ENCODE measurements around the gene ING4. TPM values are rescaled to one million over a fixed set of nuclear protein-coding genes. Genes with fewer than 3 reads are reported as not detected.

The ING4 gene
- total and polyA plus RNA-seq, 4 donors: 13.9 to 18.1 (median 15.2) TPM

DNA sequence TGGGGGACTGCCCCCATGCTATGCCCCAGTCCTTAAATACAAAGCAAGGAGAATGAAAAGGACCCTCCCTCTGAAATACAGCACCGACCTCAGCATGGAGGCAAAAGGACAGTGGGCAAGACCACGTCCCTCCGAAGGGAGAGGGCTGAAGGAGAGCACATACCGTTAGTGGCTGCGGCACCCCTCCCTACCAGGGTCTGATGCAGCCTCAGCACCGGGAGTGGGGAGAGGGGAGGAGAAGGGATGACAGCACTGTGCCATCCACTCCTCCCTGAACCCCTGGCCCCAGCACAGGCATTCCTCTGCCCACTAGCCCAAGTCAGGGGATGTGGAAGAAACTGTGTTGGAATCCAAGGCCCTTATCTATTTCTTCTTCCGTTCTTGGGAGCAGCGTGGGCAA lies 12.1 kb downstream of the ING4 start:
- no peak overlapping the region for H3K4me3 ChIP-seq (ENCODE audit: low read depth in 1 of 3, low read length in 3 of 3)
- peaks cover 0 to 15% (median 4%) of the 10 kb centered on the region in 4 donors for H3K4me1 ChIP-seq (ENCODE audit: control insufficient read depth in 4 of 4, insufficient read depth in 4 of 4, low read length in 3 of 4)
- WGBS: 92% methylated on average over 8 of the region's 8 CpGs
- no peak for DNase-seq (ENCODE audit: low spot score)
- TF ChIP-seq, protein P1, sequence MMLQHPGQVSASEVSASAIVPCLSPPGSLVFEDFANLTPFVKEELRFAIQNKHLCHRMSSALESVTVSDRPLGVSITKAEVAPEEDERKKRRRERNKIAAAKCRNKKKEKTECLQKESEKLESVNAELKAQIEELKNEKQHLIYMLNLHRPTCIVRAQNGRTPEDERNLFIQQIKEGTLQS (IDR thresholded peaks at IDR 0.05): no peak
- TF ChIP-seq HNF4G (IDR thresholded peaks at IDR 0.05) (no peak), FOXA2 (IDR thresholded peaks at IDR 0.05) (no peak), SP1 (IDR thresholded peaks at IDR 0.05) (no peak), RAD21 (IDR thresholded peaks at IDR 0.05) (no peak), JUND (IDR thresholded peaks at IDR 0.05) (no peak)
- H3K27me3 ChIP-seq (ENCODE audit: control insufficient read depth in 4 of 4, insufficient read depth in 4 of 4, low read length in 3 of 4): no peaks in the 10 kb centered on the region
- no peak overlapping the region for H3K27ac ChIP-seq (ENCODE audit: low read depth in 1 of 2, low read length in 2 of 2)
- H3K9me3 ChIP-seq (ENCODE audit: control insufficient read depth in 4 of 4, low read length in 3 of 4): no peaks in the 10 kb centered on the region
- no peak overlapping the region for H3K9ac ChIP-seq (ENCODE audit: low read depth in 1 of 2, low read length in 2 of 2)
- peaks cover 1 to 41% (median 32%) of the 10 kb centered on the region in 4 donors for H3K36me3 ChIP-seq (ENCODE audit: control insufficient read depth in 4 of 4, insufficient read depth in 3 of 4, low read depth in 1 of 4, low read length in 3 of 4)

DNA sequence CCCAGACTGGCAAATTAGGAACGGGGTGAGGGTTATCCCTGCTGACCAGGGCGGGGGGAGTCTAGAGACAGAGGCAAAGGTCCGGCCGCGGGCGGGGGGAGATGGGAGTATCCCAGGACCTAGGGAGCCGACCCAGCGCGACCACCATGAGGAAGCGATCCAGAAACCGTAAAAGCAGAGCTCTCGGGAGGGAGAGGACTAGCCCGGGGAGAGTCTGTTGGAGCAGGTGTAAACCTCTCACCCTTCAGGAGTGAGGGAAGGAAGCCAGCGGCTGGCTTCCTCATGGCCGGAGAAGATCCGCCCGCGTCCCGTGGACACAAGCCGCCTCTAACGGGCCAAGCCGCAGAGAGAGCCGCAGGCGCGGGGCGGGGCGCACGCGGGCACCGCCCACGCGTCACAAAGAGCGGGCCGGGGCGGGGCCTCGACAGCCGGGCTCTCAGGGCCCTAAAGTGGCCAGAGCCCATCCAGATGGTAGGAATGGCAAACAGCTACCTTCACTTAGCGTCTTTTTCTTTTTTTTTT lies 15.8 kb downstream of the ING4 start, which contains the start of gene ACRBP:
ACRBP (minus strand) TSS at position 350 of the 522 bp plus-strand sequence; CDS start at position 284, 66 bp downstream.
- DNase-seq (ENCODE audit: low spot score): peak; percentile 79
- TF ChIP-seq HNF4A (conservative IDR thresholded peaks at IDR 0.05) (no peak), FOXA2 (IDR thresholded peaks at IDR 0.05) (no peak), GABPA (IDR thresholded peaks at IDR 0.05 in 1 of 2, conservative IDR thresholded peaks at IDR 0.05 in 1 of 2) (no peak), RAD21 (IDR thresholded peaks at IDR 0.05) (peak in 1 of 2 donors; percentile 6)
- TF ChIP-seq, protein P1 (IDR thresholded peaks at IDR 0.05): no peak
- TF ChIP-seq, protein P2, sequence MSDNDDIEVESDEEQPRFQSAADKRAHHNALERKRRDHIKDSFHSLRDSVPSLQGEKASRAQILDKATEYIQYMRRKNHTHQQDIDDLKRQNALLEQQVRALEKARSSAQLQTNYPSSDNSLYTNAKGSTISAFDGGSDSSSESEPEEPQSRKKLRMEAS (IDR thresholded peaks at IDR 0.05): no peak
- WGBS: 13% methylated on average over 38 of the region's 38 CpGs
- peak within 1 kb of the TSS; percentile 59 to 67 for H3K9ac ChIP-seq (ENCODE audit: low read depth in 1 of 2, low read length in 2 of 2)
- no peaks in the 10 kb centered on the region for H3K27me3 ChIP-seq (ENCODE audit: control insufficient read depth in 4 of 4, insufficient read depth in 4 of 4, low read length in 3 of 4)
- H3K9me3 ChIP-seq (ENCODE audit: control insufficient read depth in 4 of 4, low read length in 3 of 4): peaks cover 6 to 22% (median 9%) of the 10 kb centered on the region in 4 donors
- peak within 1 kb of the TSS in 1 of 2 donors; percentile 46 for H3K27ac ChIP-seq (ENCODE audit: low read depth in 1 of 2, low read length in 2 of 2)
- peak within 1 kb of the TSS; percentile 18 to 64 (median 45) for H3K4me3 ChIP-seq (ENCODE audit: low read depth in 1 of 3, low read length in 3 of 3)
- H3K4me1 ChIP-seq (ENCODE audit: control insufficient read depth in 4 of 4, insufficient read depth in 4 of 4, low read length in 3 of 4): peaks cover 0 to 4% (median 0%) of the 10 kb centered on the region in 4 donors
- H3K36me3 ChIP-seq (ENCODE audit: control insufficient read depth in 4 of 4, insufficient read depth in 3 of 4, low read depth in 1 of 4, low read length in 3 of 4): peaks cover 0 to 26% (median 15%) of the 10 kb centered on the region in 4 donors

DNA sequence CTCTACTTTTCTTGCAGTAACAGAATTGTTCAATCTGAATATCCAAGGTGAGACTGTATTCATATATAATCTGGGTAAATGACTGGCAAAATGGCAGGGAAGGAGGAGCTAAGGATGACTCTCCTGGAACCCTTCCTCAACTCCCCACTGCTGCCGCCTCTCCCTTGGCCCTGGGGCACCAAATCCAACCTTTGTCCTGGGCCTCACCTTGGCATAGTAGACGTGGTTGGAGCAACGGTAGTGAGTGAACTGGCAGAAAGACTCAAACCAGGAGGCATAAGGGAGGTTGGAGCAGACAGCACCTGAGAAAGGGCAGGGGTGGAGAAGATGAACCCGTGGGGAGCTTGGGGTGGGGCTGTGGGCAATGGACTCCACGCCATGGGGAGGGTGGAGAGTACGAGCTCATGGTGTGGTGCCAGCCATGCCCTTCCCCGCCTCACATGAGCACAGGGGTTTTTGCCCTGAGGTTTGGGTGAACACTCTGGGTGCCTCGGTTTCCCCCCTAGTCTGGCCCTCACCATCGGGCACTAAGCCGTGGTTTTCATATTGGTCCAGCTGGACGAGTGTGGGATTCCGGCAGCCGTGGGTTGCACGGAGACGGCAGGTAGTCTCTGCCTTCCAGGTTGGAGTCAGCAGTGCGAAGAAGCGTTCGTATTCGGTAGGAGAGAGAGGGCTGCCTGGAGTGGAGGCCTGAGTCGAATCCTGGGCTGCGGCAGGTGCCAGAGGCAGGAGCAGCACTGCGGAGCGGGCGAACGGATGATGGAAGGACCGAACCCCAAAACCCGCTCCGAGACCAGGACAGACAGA lies 16.4 kb downstream of the ING4 start:
- Histone ChIP-seq H3K9me3 (ENCODE audit: control insufficient read depth in 4 of 4, low read length in 3 of 4) (peaks cover 6 to 22% (median 9%) of the 10 kb centered on the region in 4 donors), H3K36me3 (ENCODE audit: control insufficient read depth in 4 of 4, insufficient read depth in 3 of 4, low read depth in 1 of 4, low read length in 3 of 4) (peaks cover 0 to 23% (median 10%) of the 10 kb centered on the region in 4 donors), H3K9ac (ENCODE audit: low read depth in 1 of 2, low read length in 2 of 2) (peak overlapping the region; percentile 59 to 67), H3K27me3 (ENCODE audit: control insufficient read depth in 4 of 4, insufficient read depth in 4 of 4, low read length in 3 of 4) (no peaks in the 10 kb centered on the region), H3K4me1 (ENCODE audit: control insufficient read depth in 4 of 4, insufficient read depth in 4 of 4, low read length in 3 of 4) (peaks cover 0 to 4% (median 0%) of the 10 kb centered on the region in 4 donors), H3K4me3 (ENCODE audit: low read depth in 1 of 3, low read length in 3 of 3) (peak overlapping the region; percentile 18 to 64 (median 45)), H3K27ac (ENCODE audit: low read depth in 1 of 2, low read length in 2 of 2) (peak overlapping the region in 1 of 2 donors; percentile 46)
- TF ChIP-seq HNF4G (IDR thresholded peaks at IDR 0.05) (no peak), GABPA (IDR thresholded peaks at IDR 0.05 in 1 of 2, conservative IDR thresholded peaks at IDR 0.05 in 1 of 2) (no peak), YY1 (IDR thresholded peaks at IDR 0.05) (no peak), SP1 (IDR thresholded peaks at IDR 0.05) (no peak), TAF1 (conservative IDR thresholded peaks at IDR 0.05) (no peak), JUND (IDR thresholded peaks at IDR 0.05) (no peak), RXRA (IDR thresholded peaks at IDR 0.05) (no peak), NR2F2 (IDR thresholded peaks at IDR 0.05) (no peak)
- TF ChIP-seq, protein P1 (IDR thresholded peaks at IDR 0.05): no peak
- TF ChIP-seq, protein P3, sequence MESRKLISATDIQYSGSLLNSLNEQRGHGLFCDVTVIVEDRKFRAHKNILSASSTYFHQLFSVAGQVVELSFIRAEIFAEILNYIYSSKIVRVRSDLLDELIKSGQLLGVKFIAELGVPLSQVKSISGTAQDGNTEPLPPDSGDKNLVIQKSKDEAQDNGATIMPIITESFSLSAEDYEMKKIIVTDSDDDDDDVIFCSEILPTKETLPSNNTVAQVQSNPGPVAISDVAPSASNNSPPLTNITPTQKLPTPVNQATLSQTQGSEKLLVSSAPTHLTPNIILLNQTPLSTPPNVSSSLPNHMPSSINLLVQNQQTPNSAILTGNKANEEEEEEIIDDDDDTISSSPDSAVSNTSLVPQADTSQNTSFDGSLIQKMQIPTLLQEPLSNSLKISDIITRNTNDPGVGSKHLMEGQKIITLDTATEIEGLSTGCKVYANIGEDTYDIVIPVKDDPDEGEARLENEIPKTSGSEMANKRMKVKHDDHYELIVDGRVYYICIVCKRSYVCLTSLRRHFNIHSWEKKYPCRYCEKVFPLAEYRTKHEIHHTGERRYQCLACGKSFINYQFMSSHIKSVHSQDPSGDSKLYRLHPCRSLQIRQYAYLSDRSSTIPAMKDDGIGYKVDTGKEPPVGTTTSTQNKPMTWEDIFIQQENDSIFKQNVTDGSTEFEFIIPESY (IDR thresholded peaks at IDR 0.05): no peak
- TF ChIP-seq, protein P2 (IDR thresholded peaks at IDR 0.05): no peak
- TF ChIP-seq, protein P4, sequence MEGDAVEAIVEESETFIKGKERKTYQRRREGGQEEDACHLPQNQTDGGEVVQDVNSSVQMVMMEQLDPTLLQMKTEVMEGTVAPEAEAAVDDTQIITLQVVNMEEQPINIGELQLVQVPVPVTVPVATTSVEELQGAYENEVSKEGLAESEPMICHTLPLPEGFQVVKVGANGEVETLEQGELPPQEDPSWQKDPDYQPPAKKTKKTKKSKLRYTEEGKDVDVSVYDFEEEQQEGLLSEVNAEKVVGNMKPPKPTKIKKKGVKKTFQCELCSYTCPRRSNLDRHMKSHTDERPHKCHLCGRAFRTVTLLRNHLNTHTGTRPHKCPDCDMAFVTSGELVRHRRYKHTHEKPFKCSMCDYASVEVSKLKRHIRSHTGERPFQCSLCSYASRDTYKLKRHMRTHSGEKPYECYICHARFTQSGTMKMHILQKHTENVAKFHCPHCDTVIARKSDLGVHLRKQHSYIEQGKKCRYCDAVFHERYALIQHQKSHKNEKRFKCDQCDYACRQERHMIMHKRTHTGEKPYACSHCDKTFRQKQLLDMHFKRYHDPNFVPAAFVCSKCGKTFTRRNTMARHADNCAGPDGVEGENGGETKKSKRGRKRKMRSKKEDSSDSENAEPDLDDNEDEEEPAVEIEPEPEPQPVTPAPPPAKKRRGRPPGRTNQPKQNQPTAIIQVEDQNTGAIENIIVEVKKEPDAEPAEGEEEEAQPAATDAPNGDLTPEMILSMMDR (IDR thresholded peaks at IDR 0.05; ENCODE audit: low read depth, low read length, missing input control): no peak
- WGBS: 68% methylated on average over 28 of the region's 28 CpGs
- DNase-seq (ENCODE audit: low spot score): no peak

Measured in liver (tissue), 9 donors.